GM13977 (cell line): ENCODE measurements around the gene CTNNBL1.

Source experiments
- DNase-seq: peaks from one replicate; pipeline ENCODE4 v3.0.0; 2012; ENCODE audit warnings: low spot score
- in situ Hi-C: fragments of 300-500 bp; cut with MboI; formaldehyde crosslinking; loops from one replicate; pipeline ENCODE4 v1.12.0; 2022; ENCODE audit warnings: low sequenced_read_pairs, low pct_unique_long_range_greater_than_20kb, mixed read lengths, inconsistent platforms; ENCODE audit not compliant: unreplicated experiment
- TF ChIP-seq, protein P1 (sequence below): IDR thresholded peaks from 2 replicates; pipeline ENCODE4 v1.5.1; 2012; ENCODE audit warnings: mild to moderate bottlenecking, control low read depth; ENCODE audit not compliant: insufficient read depth; ENCODE audit errors: extremely low read depth, missing control alignments

CTNNBL1 gene

GRCh38 chr20:37890108-37890507 lies 196.3 kb downstream of the CTNNBL1 start:
- no peak for DNase-seq
- in situ Hi-C loops = no loop called here
- TF ChIP-seq, protein P1, sequence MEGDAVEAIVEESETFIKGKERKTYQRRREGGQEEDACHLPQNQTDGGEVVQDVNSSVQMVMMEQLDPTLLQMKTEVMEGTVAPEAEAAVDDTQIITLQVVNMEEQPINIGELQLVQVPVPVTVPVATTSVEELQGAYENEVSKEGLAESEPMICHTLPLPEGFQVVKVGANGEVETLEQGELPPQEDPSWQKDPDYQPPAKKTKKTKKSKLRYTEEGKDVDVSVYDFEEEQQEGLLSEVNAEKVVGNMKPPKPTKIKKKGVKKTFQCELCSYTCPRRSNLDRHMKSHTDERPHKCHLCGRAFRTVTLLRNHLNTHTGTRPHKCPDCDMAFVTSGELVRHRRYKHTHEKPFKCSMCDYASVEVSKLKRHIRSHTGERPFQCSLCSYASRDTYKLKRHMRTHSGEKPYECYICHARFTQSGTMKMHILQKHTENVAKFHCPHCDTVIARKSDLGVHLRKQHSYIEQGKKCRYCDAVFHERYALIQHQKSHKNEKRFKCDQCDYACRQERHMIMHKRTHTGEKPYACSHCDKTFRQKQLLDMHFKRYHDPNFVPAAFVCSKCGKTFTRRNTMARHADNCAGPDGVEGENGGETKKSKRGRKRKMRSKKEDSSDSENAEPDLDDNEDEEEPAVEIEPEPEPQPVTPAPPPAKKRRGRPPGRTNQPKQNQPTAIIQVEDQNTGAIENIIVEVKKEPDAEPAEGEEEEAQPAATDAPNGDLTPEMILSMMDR = no peak

DNA sequence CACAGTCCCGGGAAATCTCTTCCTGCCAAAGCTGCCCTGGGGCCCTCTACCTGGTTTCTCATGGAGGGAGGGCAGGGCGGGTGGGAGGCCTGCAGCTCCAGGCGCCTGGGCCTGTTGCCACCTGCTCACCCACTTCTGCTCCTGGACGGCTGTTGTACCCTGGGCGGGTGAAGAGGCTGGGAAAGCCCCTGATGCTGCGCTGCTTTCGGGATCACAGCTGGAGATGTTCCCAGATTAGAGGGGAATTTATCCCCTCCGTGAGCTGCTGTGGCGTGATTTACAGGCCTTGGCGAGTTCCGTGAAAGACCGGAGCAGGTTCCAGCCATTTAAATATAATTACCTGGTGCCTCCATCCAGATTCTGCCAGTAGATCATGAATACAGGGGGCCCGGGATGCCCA lies 196.8 kb downstream of the CTNNBL1 start:
- no peak for DNase-seq
- TF ChIP-seq, protein P1 = no peak
- in situ Hi-C loops = no loop called here

- in situ Hi-C loops = no loop called here
- DNase-seq = no peak
- TF ChIP-seq, protein P1 = no peak
Observed at GRCh38 chr20:37892001-37892400, 198.2 kb downstream of the CTNNBL1 start.

GRCh38 chr20:37893566-37894241 lies 199.9 kb downstream of the CTNNBL1 start:
- no peak for DNase-seq
- in situ Hi-C loops = no loop called here
- TF ChIP-seq, protein P1 = no peak

DNA sequence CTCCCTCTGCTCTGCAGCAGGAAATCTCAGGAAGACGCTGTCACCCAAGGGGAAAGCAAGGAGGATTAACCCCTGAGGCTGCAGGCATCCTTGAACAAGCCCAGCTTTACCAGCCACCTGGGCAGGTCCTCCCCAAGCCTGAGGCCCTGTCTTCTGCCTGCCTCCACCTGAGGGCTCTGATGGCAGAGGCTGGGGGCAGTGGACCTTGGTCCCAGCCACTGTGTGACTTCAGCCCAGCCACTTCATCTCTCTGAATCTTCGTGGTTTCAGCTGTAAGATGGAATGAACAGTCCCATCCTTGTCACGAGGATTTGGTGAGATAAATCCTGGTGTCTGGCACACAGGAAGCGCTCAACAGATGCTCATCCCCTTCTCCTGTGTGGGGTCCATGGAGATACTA lies 200.6 kb downstream of the CTNNBL1 start:
- in situ Hi-C loops = no loop called here
- TF ChIP-seq, protein P1 = no peak
- DNase-seq = no peak

DNA sequence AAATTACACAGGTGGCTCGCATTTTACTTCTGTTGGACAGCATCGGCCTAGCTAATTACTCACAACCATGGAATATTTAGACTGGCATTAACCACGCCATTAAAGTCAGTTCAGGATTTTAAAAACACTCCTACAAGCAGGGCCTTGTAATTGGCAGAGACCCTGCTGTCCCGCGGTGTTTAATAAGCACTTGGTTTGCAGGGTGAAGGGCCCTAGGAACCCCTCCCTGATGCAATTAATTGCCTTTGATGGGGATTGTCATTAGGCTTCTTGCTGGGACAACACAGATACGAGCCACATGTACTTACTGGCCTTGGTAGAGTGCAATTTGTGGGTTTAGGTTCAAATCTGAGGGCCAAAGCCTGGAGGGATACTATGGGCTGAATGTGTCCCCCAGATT lies 201.3 kb downstream of the CTNNBL1 start:
- DNase-seq = no peak
- TF ChIP-seq, protein P1 = no peak
- in situ Hi-C loops = no loop called here
